ENCODE data around the gene CD72.
"Not testable (repeated sequence)": the region's sequence is repeated elsewhere in the genome, so short reads cannot be mapped to it uniquely, and the experiment has no call there.

Gene CD72

DNA sequence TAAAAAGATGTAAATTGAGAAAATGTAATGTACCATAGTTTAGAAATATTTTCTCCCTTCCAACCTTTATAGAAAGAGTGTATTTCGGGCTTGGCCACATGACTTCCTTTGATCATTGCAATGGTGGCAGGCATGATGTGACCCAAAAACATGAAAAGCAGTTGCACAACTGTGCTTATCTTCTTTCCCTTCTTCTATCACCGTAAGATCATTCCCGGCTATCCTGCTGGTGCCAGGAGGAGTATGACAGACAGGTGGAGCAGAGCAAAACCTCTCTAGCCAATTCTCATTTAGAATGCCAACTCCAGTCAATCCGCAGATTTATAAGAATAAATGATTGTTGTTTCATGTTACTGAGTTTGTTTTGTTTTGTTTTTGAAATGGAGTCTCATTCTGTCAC is 23.7 kb downstream of the CD72 start:
- H3K27ac ChIP-seq (ENCODE audit: low read depth, low read length): no peak overlapping the region
- no CpG with 5 or more reads among the region's 4 CpGs for WGBS (ENCODE audit: extremely low coverage, insufficient coverage, insufficient read length)
- no peak overlapping the region for H2AK5ac ChIP-seq (ENCODE audit: low read length)
- no peak overlapping the region for H3K14ac ChIP-seq (ENCODE audit: low read length)
- H4K8ac ChIP-seq (ENCODE audit: low read depth, low read length): no peak overlapping the region
- no peak overlapping the region for H3K18ac ChIP-seq (ENCODE audit: low read length)
- no peak overlapping the region for H3K9ac ChIP-seq (ENCODE audit: low read length)
- H4K91ac ChIP-seq (ENCODE audit: low read depth, low read length): no peak overlapping the region
- H3K4me3 ChIP-seq (ENCODE audit: low read depth, low read length): no peak overlapping the region
- H3K23ac ChIP-seq (ENCODE audit: low read length): no peak overlapping the region
- no peaks in the 10 kb centered on the region for H3K36me3 ChIP-seq (ENCODE audit: control insufficient read depth in 1 of 2, insufficient read depth in 2 of 2, low read length in 2 of 2)
- H3K4me2 ChIP-seq (ENCODE audit: low read length): no peak overlapping the region
- H2BK12ac ChIP-seq (ENCODE audit: low read length): no peak overlapping the region
- H2BK120ac ChIP-seq (ENCODE audit: insufficient read depth, low read length, poor library complexity): no peak overlapping the region
- H4K12ac ChIP-seq (ENCODE audit: low read depth, low read length): no peak overlapping the region
- no peak overlapping the region for H3K4ac ChIP-seq (ENCODE audit: low read depth, low read length)
- peak; percentile 69 to 90 for DNase-seq
- H3K79me2 ChIP-seq (ENCODE audit: control insufficient read depth, insufficient read depth, low read length, poor library complexity): no peaks in the 10 kb centered on the region
- H3K9me3 ChIP-seq (ENCODE audit: insufficient read depth, low read depth, low read length): peaks cover 3% of the 10 kb centered on the region
- no peak overlapping the region for H2BK5ac ChIP-seq (ENCODE audit: low read depth, low read length, poor library complexity)
- no peaks in the 10 kb centered on the region for H3K79me1 ChIP-seq (ENCODE audit: low read length)
- no peaks in the 10 kb centered on the region for H3K27me3 ChIP-seq (ENCODE audit: insufficient read depth, low read length)
- no peak overlapping the region for H2AFZ ChIP-seq (ENCODE audit: insufficient read depth, low read length, poor library complexity)
- H3K4me1 ChIP-seq (ENCODE audit: control insufficient read depth in 1 of 2, insufficient read depth in 2 of 2, low read length in 2 of 2): no peaks in the 10 kb centered on the region

DNA sequence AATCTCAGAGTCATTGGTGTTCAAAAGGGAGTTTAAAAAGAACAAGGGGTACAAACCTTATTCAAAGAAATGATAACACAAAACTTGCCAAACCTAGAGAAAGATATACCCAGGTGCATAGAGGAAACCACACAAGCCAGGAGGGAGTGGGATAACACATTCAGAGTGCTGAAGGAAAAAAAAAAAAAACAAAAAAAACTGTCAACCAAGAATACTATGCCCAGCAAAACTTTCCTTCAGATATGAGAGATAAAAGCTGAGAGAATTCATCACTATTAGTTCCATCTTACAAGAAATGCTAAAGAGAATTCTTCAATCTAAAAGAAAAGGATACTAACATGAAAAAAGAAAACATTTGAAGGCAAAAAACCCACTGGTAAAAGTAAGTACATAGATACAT is 24.6 kb downstream of the CD72 start:
- Histone ChIP-seq H3K79me1 (ENCODE audit: low read length) (no peaks in the 10 kb centered on the region), H3K14ac (ENCODE audit: low read length) (no peak overlapping the region), H2AFZ (ENCODE audit: insufficient read depth, low read length, poor library complexity) (no peak overlapping the region), H2BK5ac (ENCODE audit: low read depth, low read length, poor library complexity) (no peak overlapping the region), H4K12ac (ENCODE audit: low read depth, low read length) (no peak overlapping the region), H4K8ac (ENCODE audit: low read depth, low read length) (no peak overlapping the region), H3K9me3 (ENCODE audit: insufficient read depth, low read depth, low read length) (peaks cover 1% of the 10 kb centered on the region), H3K9ac (ENCODE audit: low read length) (no peak overlapping the region), H2AK5ac (ENCODE audit: low read length) (no peak overlapping the region), H3K36me3 (ENCODE audit: control insufficient read depth in 1 of 2, insufficient read depth in 2 of 2, low read length in 2 of 2) (no peaks in the 10 kb centered on the region), H3K27me3 (ENCODE audit: insufficient read depth, low read length) (no peaks in the 10 kb centered on the region), H3K27ac (ENCODE audit: low read depth, low read length) (no peak overlapping the region), H3K4me1 (ENCODE audit: control insufficient read depth in 1 of 2, insufficient read depth in 2 of 2, low read length in 2 of 2) (no peaks in the 10 kb centered on the region), H3K4me3 (ENCODE audit: low read depth, low read length) (no peak overlapping the region), H3K79me2 (ENCODE audit: control insufficient read depth, insufficient read depth, low read length, poor library complexity) (no peaks in the 10 kb centered on the region), H3K4me2 (ENCODE audit: low read length) (no peak overlapping the region), H3K4ac (ENCODE audit: low read depth, low read length) (no peak overlapping the region), H3K23ac (ENCODE audit: low read length) (no peak overlapping the region), H3K18ac (ENCODE audit: low read length) (no peak overlapping the region), H2BK12ac (ENCODE audit: low read length) (no peak overlapping the region), H2BK120ac (ENCODE audit: insufficient read depth, low read length, poor library complexity) (no peak overlapping the region), H4K91ac (ENCODE audit: low read depth, low read length) (no peak overlapping the region)
- no peak for DNase-seq

GRCh38 chr9:35588506-35588905 is 29.7 kb downstream of the CD72 start:
- H3K4ac ChIP-seq (ENCODE audit: low read depth, low read length); H3K14ac ChIP-seq (ENCODE audit: low read length); H3K79me2 ChIP-seq (ENCODE audit: control insufficient read depth, insufficient read depth, low read length, poor library complexity); H3K4me3 ChIP-seq (ENCODE audit: low read depth, low read length); H3K79me1 ChIP-seq (ENCODE audit: low read length); H2AK5ac ChIP-seq (ENCODE audit: low read length); H4K91ac ChIP-seq (ENCODE audit: low read depth, low read length); H3K4me2 ChIP-seq (ENCODE audit: low read length); H4K12ac ChIP-seq (ENCODE audit: low read depth, low read length); H2BK5ac ChIP-seq (ENCODE audit: low read depth, low read length, poor library complexity); H2BK12ac ChIP-seq (ENCODE audit: low read length); H3K27ac ChIP-seq (ENCODE audit: low read depth, low read length); H4K8ac ChIP-seq (ENCODE audit: low read depth, low read length); H3K23ac ChIP-seq (ENCODE audit: low read length); H3K9ac ChIP-seq (ENCODE audit: low read length); H2AFZ ChIP-seq (ENCODE audit: insufficient read depth, low read length, poor library complexity); H3K36me3 ChIP-seq (ENCODE audit: control insufficient read depth in 1 of 2, insufficient read depth in 2 of 2, low read length in 2 of 2); DNase-seq; H3K18ac ChIP-seq (ENCODE audit: low read length); H3K27me3 ChIP-seq (ENCODE audit: insufficient read depth, low read length); H3K9me3 ChIP-seq (ENCODE audit: insufficient read depth, low read depth, low read length); H3K4me1 ChIP-seq (ENCODE audit: control insufficient read depth in 1 of 2, insufficient read depth in 2 of 2, low read length in 2 of 2); H2BK120ac ChIP-seq (ENCODE audit: insufficient read depth, low read length, poor library complexity): not testable (repeated sequence)
- no CpG with 5 or more reads among the region's 5 CpGs for whole genome bisulfite sequencing (ENCODE audit: extremely low coverage, insufficient coverage, insufficient read length)

DNA sequence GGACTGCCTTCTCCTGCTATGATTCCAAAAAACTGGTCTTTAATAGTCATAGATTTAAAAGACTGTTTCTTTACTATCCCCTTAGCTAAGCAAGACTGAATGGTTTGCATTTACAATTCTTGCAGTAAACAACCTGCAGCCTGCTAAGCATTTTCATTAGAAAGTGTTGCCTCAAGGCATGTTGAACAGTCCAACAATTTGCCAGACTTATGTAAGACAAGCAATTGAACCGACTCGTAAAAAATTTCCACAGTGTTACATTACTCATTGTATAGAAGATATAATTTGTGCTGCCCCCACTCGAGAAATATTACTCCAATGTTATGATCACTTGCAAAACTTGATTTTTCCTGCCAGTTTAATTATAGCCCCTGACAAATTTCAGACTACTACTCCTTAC is 33.5 kb downstream of the CD72 start:
- H3K27ac ChIP-seq (ENCODE audit: low read depth, low read length); H3K9me3 ChIP-seq (ENCODE audit: insufficient read depth, low read depth, low read length); H3K79me2 ChIP-seq (ENCODE audit: control insufficient read depth, insufficient read depth, low read length, poor library complexity); H3K4me1 ChIP-seq (ENCODE audit: control insufficient read depth in 1 of 2, insufficient read depth in 2 of 2, low read length in 2 of 2); H4K12ac ChIP-seq (ENCODE audit: low read depth, low read length); H3K18ac ChIP-seq (ENCODE audit: low read length); H3K4me3 ChIP-seq (ENCODE audit: low read depth, low read length); H4K91ac ChIP-seq (ENCODE audit: low read depth, low read length); H3K9ac ChIP-seq (ENCODE audit: low read length); H4K8ac ChIP-seq (ENCODE audit: low read depth, low read length); H3K36me3 ChIP-seq (ENCODE audit: control insufficient read depth in 1 of 2, insufficient read depth in 2 of 2, low read length in 2 of 2); H3K4ac ChIP-seq (ENCODE audit: low read depth, low read length); H3K79me1 ChIP-seq (ENCODE audit: low read length); H2AFZ ChIP-seq (ENCODE audit: insufficient read depth, low read length, poor library complexity); H2AK5ac ChIP-seq (ENCODE audit: low read length); H2BK12ac ChIP-seq (ENCODE audit: low read length); H3K23ac ChIP-seq (ENCODE audit: low read length); H2BK5ac ChIP-seq (ENCODE audit: low read depth, low read length, poor library complexity); H3K27me3 ChIP-seq (ENCODE audit: insufficient read depth, low read length); H3K4me2 ChIP-seq (ENCODE audit: low read length); H3K14ac ChIP-seq (ENCODE audit: low read length); H2BK120ac ChIP-seq (ENCODE audit: insufficient read depth, low read length, poor library complexity): not testable (repeated sequence)
- DNase-seq: peak in 1 of 2 donors; percentile 54
- WGBS (ENCODE audit: extremely low coverage, insufficient coverage, insufficient read length): no CpG with 5 or more reads among the region's 3 CpGs

DNA sequence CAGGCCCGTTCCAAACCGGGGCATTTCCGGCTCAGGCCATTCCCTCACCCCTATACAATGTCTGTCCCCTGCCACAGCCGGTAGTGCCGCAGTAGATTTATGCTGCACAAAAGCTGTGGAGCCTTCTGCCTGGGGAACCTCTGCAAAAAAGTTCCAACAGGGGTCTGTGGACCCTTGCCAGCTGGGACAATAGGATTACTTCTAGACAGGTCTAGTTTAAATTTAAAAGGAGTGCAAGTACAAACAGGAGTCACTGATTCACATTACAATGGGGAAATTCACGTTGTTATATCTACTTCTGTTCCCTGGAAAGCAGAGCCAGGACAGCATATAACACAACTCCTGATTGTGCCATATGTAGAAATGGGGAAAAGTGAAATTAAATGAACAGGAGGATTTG is 34.7 kb downstream of the CD72 start:
- H3K23ac ChIP-seq (ENCODE audit: low read length); H4K8ac ChIP-seq (ENCODE audit: low read depth, low read length); H3K18ac ChIP-seq (ENCODE audit: low read length); H3K4me1 ChIP-seq (ENCODE audit: control insufficient read depth in 1 of 2, insufficient read depth in 2 of 2, low read length in 2 of 2); H2BK120ac ChIP-seq (ENCODE audit: insufficient read depth, low read length, poor library complexity); H2AK5ac ChIP-seq (ENCODE audit: low read length); H3K79me2 ChIP-seq (ENCODE audit: control insufficient read depth, insufficient read depth, low read length, poor library complexity); H4K91ac ChIP-seq (ENCODE audit: low read depth, low read length); H3K36me3 ChIP-seq (ENCODE audit: control insufficient read depth in 1 of 2, insufficient read depth in 2 of 2, low read length in 2 of 2); H3K27ac ChIP-seq (ENCODE audit: low read depth, low read length); H2BK5ac ChIP-seq (ENCODE audit: low read depth, low read length, poor library complexity); H3K27me3 ChIP-seq (ENCODE audit: insufficient read depth, low read length); H3K4me2 ChIP-seq (ENCODE audit: low read length); H3K4me3 ChIP-seq (ENCODE audit: low read depth, low read length); H3K14ac ChIP-seq (ENCODE audit: low read length); H2BK12ac ChIP-seq (ENCODE audit: low read length); H2AFZ ChIP-seq (ENCODE audit: insufficient read depth, low read length, poor library complexity); H3K9ac ChIP-seq (ENCODE audit: low read length); H3K4ac ChIP-seq (ENCODE audit: low read depth, low read length); H3K9me3 ChIP-seq (ENCODE audit: insufficient read depth, low read depth, low read length); H4K12ac ChIP-seq (ENCODE audit: low read depth, low read length); H3K79me1 ChIP-seq (ENCODE audit: low read length); DNase-seq: not testable (repeated sequence)
- no CpG with 5 or more reads among the region's 6 CpGs for WGBS (ENCODE audit: extremely low coverage, insufficient coverage, insufficient read length)

All from trophoblast cell (in vitro differentiated cells and primary cell).